ENCODE results near the gene CXADR. TPM values are rescaled to one million over a fixed set of nuclear protein-coding genes. Genes with fewer than 3 reads are reported as not detected.
A peak's percentile ranks its signal among the peaks of the same experiment; 100 is the strongest.

Gene CXADR
- polyA plus RNA-seq, 4 donors, result 4.9 to 43.1 (median 38.6) TPM

GRCh38 chr21:17585875-17586450 is 73.1 kb downstream of the CXADR start:
- peak in 3 of 4 donors; percentile 12 to 27 (median 20) for DNase-seq (ENCODE audit: low read depth in 4 of 4, low spot score in 3 of 4)

- DNase-seq (ENCODE audit: low read depth in 4 of 4, low spot score in 3 of 4), result no peak
Measured at GRCh38 chr21:17590430-17590829, 77.6 kb downstream of the CXADR start.

GRCh38 chr21:17597680-17598079 is 84.8 kb downstream of the CXADR start:
- no peak for DNase-seq (ENCODE audit: low read depth in 4 of 4, low spot score in 3 of 4)

GRCh38 chr21:17598437-17598836 is 85.6 kb downstream of the CXADR start:
- DNase-seq (ENCODE audit: low read depth in 4 of 4, low spot score in 3 of 4), result no peak

GRCh38 chr21:17602874-17603273 is 90.0 kb downstream of the CXADR start:
- no peak for DNase-seq (ENCODE audit: low read depth in 4 of 4, low spot score in 3 of 4)

GRCh38 chr21:17607684-17608083 is 94.8 kb downstream of the CXADR start:
- no peak for DNase-seq (ENCODE audit: low read depth in 4 of 4, low spot score in 3 of 4)

- no peak for DNase-seq (ENCODE audit: low read depth in 4 of 4, low spot score in 3 of 4)
Measured at GRCh38 chr21:17609681-17610080, 96.8 kb downstream of the CXADR start.

GRCh38 chr21:17610911-17611310 is 98.1 kb downstream of the CXADR start:
- DNase-seq (ENCODE audit: low read depth in 4 of 4, low spot score in 3 of 4), result no peak

- peak; percentile 70 to 86 (median 80) for DNase-seq (ENCODE audit: low read depth in 4 of 4, low spot score in 3 of 4)
Measured at GRCh38 chr21:17611414-17612022, 98.7 kb downstream of the CXADR start.

GRCh38 chr21:17612023-17612564 is 99.3 kb downstream of the CXADR start:
- peak in 3 of 4 donors; percentile 8 to 20 (median 19) for DNase-seq (ENCODE audit: low read depth in 4 of 4, low spot score in 3 of 4)

- peak in 3 of 4 donors; percentile 59 to 74 (median 61) for DNase-seq (ENCODE audit: low read depth in 4 of 4, low spot score in 3 of 4)
Measured at GRCh38 chr21:17612565-17613241, 99.9 kb downstream of the CXADR start, which contains the start of gene BTG3. BTG3 (minus strand) TSS chr21:17612901; CDS start chr21:17609144, 3,757 bp downstream.

- peak in 2 of 4 donors; percentile 27 for DNase-seq (ENCODE audit: low read depth in 4 of 4, low spot score in 3 of 4)
Measured at GRCh38 chr21:17613242-17613676, 100.4 kb downstream of the CXADR start.

- DNase-seq (ENCODE audit: low read depth in 4 of 4, low spot score in 3 of 4), result no peak
Measured at GRCh38 chr21:17616831-17617230, 104.0 kb downstream of the CXADR start.

GRCh38 chr21:17622018-17622417 is 109.2 kb downstream of the CXADR start:
- DNase-seq (ENCODE audit: low read depth in 4 of 4, low spot score in 3 of 4), result no peak

- DNase-seq (ENCODE audit: low read depth in 4 of 4, low spot score in 3 of 4), result peak in 1 of 4 donors; percentile 5
Measured at GRCh38 chr21:17631195-17631594, 118.4 kb downstream of the CXADR start.

GRCh38 chr21:17636711-17637110 is 123.9 kb downstream of the CXADR start:
- DNase-seq (ENCODE audit: low read depth in 4 of 4, low spot score in 3 of 4), result no peak

- DNase-seq (ENCODE audit: low read depth in 4 of 4, low spot score in 3 of 4), result no peak
Measured at GRCh38 chr21:17640821-17641220, 128.0 kb downstream of the CXADR start.

Data from left renal pelvis (tissue), 4 donors.